Fibroblast of villous mesenchyme (primary cell): ENCODE measurements around the gene PRDM15. TPM values are rescaled to one million over a fixed set of nuclear protein-coding genes. Genes with fewer than 3 reads are reported as not detected.
A peak's percentile ranks its signal among the peaks of the same experiment; 100 is the strongest.

ENCODE experiments used
- DNase-seq: peaks from one replicate; pipeline ENCODE4 v3.0.0-alpha.2; 2010; ENCODE audit warnings: low read depth
- H3K4me3 ChIP-seq: 2 replicates; pipeline ENCODE4 v1.5.1; 2011; ENCODE audit warnings: low read depth, mild to moderate bottlenecking, low read length
- CTCF ChIP-seq: IDR thresholded peaks from 2 replicates; pipeline ENCODE4 v1.5.1; 2012; ENCODE audit warnings: low read depth, mild to moderate bottlenecking, low read length; ENCODE audit not compliant: insufficient read depth
- total RNA-seq: library from RNA; depleted of rRNA; stranded (reverse); fragments of >200 nt; gene quantifications from 2 replicates; pipeline ENCODE4 v1.2.3, GENCODE V29; 2012

Gene PRDM15
- total RNA-seq, 1 donor = 5.2 TPM

GRCh38 chr21:41770901-41771624, 108.1 kb downstream of the PRDM15 start:
- no peak for TF ChIP-seq CTCF
- DNase-seq = no peak
- H3K4me3 ChIP-seq = no peak overlapping the region

- no peak for TF ChIP-seq CTCF
- no peak for DNase-seq
Observed at GRCh38 chr21:41769933-41770332, 109.2 kb downstream of the PRDM15 start.

GRCh38 chr21:41769521-41769920, 109.6 kb downstream of the PRDM15 start:
- no peak overlapping the region for H3K4me3 ChIP-seq
- TF ChIP-seq CTCF = no peak
- DNase-seq = no peak

More at GRCh38 chr21:41769933-41770332, 109.2 kb downstream of the PRDM15 start:
- H3K4me3 ChIP-seq = no peak overlapping the region

- no peak for DNase-seq
- no peak for TF ChIP-seq CTCF
- H3K4me3 ChIP-seq = no peak overlapping the region
Observed at GRCh38 chr21:41769111-41769510, 110.0 kb downstream of the PRDM15 start.

- H3K4me3 ChIP-seq = peak overlapping the region; percentile 27
- peak; percentile 43 for TF ChIP-seq CTCF
- DNase-seq = peak; percentile 39
Observed at GRCh38 chr21:41768437-41769042, 110.6 kb downstream of the PRDM15 start.

GRCh38 chr21:41767606-41768436, 111.3 kb downstream of the PRDM15 start:
- no peak for DNase-seq
- H3K4me3 ChIP-seq = no peak overlapping the region
- no peak for TF ChIP-seq CTCF
